GM12878 (cell line): ENCODE data around the gene ZBTB5. TPM values are rescaled to one million over a fixed set of nuclear protein-coding genes. Genes with fewer than 3 reads are reported as not detected.

Experiments
- ATAC-seq: fragments of 200-7000 bp; cut with Tn5 transposase; 3 replicates; pipeline ENCODE4 v1.9.1; 2020; ENCODE audit warnings: mild to moderate bottlenecking, moderate library complexity
- BruUV-seq: library from RNA; stranded (reverse); fragments of 400-500 nt; replicated peaks from 2 replicates; lab custom pipeline; 2021; lab: Mats Ljungman, UMichigan
- CTCF ChIA-PET: fragments of 300-600 bp; sonication (Branson Sonifier 250); formaldehyde crosslinking; extraction: SDS; loops from one replicate; lab custom pipeline; 2021; ENCODE audit warnings: inconsistent platforms; lab: Yijun Ruan, JAX
- POLR2A ChIA-PET: fragments of 350-600 bp; formaldehyde crosslinking; extraction: SDS; loops from one replicate; lab custom pipeline; 2021; ENCODE audit warnings: inconsistent platforms; lab: Charles Lee
- RAD21 ChIA-PET: fragments of 300-600 bp; sonication (Branson Sonifier 250); formaldehyde crosslinking; loops from one replicate; lab custom pipeline; 2023; ENCODE audit warnings: antibody characterized with exemption; ENCODE audit not compliant: unreplicated experiment; lab: Charles Lee
- SMC1A ChIA-PET: fragments of 300-600 bp; sonication (Branson Sonifier 250); formaldehyde crosslinking; loops from one replicate; lab custom pipeline; 2023; ENCODE audit not compliant: unreplicated experiment, uncharacterized antibody; lab: Charles Lee
- DNase-seq: peaks from one replicate; pipeline ENCODE4 v3.0.0-alpha.2; 2011; ENCODE audit warnings: low read depth, low spot score
- FAIRE-seq: peaks from 3 replicates; lab custom pipeline; 2011; peaks lifted over from hg19 to GRCh38; lab: Jason Lieb, UNC
- H2AFZ ChIP-seq: 2 replicates; pipeline ENCODE4 v1.6.0; 2011; ENCODE audit warnings: low read depth, low read length, control low read depth; ENCODE audit not compliant: control insufficient read depth
- H3K27ac ChIP-seq: 2 replicates; pipeline ENCODE4 v1.5.1; 2011; ENCODE audit warnings: control low read depth; ENCODE audit not compliant: control insufficient read depth, insufficient read depth
- H3K27me3 ChIP-seq, 2 experiments: replicated peaks in 1 of 2; 2 replicates each; pipeline versions ENCODE4 v1.6.0 to v1.6.1; 2011; ENCODE audit warnings: low read length in 1 of 2; ENCODE audit not compliant: control insufficient read depth in 2 of 2, insufficient read depth in 2 of 2
- H3K36me3 ChIP-seq, 2 experiments: 2 replicates each; pipeline ENCODE4 v1.5.1; 2011; ENCODE audit warnings: low read length in 1 of 2; ENCODE audit not compliant: control insufficient read depth in 2 of 2, insufficient read depth in 2 of 2
- H3K4me1 ChIP-seq: 2 replicates; pipeline ENCODE4 v1.6.1; 2011; ENCODE audit warnings: mild to moderate bottlenecking, low read length, moderate library complexity, mixed read lengths; ENCODE audit not compliant: control insufficient read depth, insufficient read depth
- H3K4me2 ChIP-seq: 2 replicates; pipeline ENCODE4 v1.6.0; 2011; ENCODE audit warnings: control low read depth; ENCODE audit not compliant: control insufficient read depth, insufficient read depth
- H3K4me3 ChIP-seq: fragments of 200-600 bp; sonication (generic); 2 replicates; pipeline ENCODE4 v1.5.1; 2016
- H3K79me2 ChIP-seq: 2 replicates; pipeline ENCODE4 v1.6.0; 2011; ENCODE audit warnings: low read length; ENCODE audit not compliant: control insufficient read depth, insufficient read depth
- H3K9ac ChIP-seq: 2 replicates; pipeline ENCODE4 v1.8.0; 2011; ENCODE audit warnings: low read length, control low read depth, mixed read lengths; ENCODE audit not compliant: control insufficient read depth, insufficient read depth
- H3K9me3 ChIP-seq: replicated peaks from 3 replicates; pipeline ENCODE4 v1.5.1; 2011; ENCODE audit warnings: mild to moderate bottlenecking, low read length; ENCODE audit not compliant: control insufficient read depth, insufficient read depth
- H4K20me1 ChIP-seq: 2 replicates; pipeline ENCODE4 v1.6.0; 2011; ENCODE audit not compliant: control insufficient read depth, insufficient read depth
- EGR1 ChIP-seq, 2 experiments: IDR thresholded peaks; 1 replicate in 1 of 2; 2 replicates in 1 of 2; pipeline ENCODE4 v1.6.1; 2011 to 2012; ENCODE audit warnings: low read depth in 2 of 2, low read length in 2 of 2, borderline replicate concordance in 1 of 2, mild to moderate bottlenecking in 1 of 2, moderate library complexity in 1 of 2
- FOXM1 ChIP-seq: IDR thresholded peaks from 2 replicates; pipeline ENCODE4 v1.6.1; 2012; ENCODE audit warnings: low read depth, mild to moderate bottlenecking, inconsistent platforms, low read length, moderate library complexity
- HDGF ChIP-seq: fragments of 450-650 bp; IDR thresholded peaks from 2 replicates; pipeline ENCODE4 v1.6.1; 2016; ENCODE audit warnings: antibody characterized with exemption
- IKZF2 ChIP-seq, 2 experiments: fragments of 450-650 bp; IDR thresholded peaks; 2 replicates each; pipeline ENCODE4 v1.6.1; 2017; ENCODE audit warnings: mild to moderate bottlenecking in 2 of 2, moderate library complexity in 2 of 2
- NBN ChIP-seq: fragments of 450-650 bp; IDR thresholded peaks from 2 replicates; pipeline ENCODE4 v1.6.1; 2016
- NFYA ChIP-seq: IDR thresholded peaks from 2 replicates; pipeline ENCODE4 v1.6.1; 2011; ENCODE audit warnings: low read depth, mild to moderate bottlenecking, low read length, improper control_type of control experiment, borderline replicate concordance
- NFYB ChIP-seq: IDR thresholded peaks from 2 replicates; pipeline ENCODE4 v1.6.1; 2011; ENCODE audit warnings: low read depth, mild to moderate bottlenecking, low read length, improper control_type of control experiment, moderate library complexity; ENCODE audit not compliant: insufficient read depth
- PML ChIP-seq: IDR thresholded peaks from 2 replicates; pipeline ENCODE4 v1.6.1; 2012; ENCODE audit warnings: low read length, inconsistent platforms
- POLR2A ChIP-seq: IDR thresholded peaks from 2 replicates; pipeline ENCODE4 v1.6.1; 2011; ENCODE audit warnings: low read depth, mild to moderate bottlenecking, low read length
- RCOR1 ChIP-seq: conservative IDR thresholded peaks from 2 replicates; pipeline ENCODE4 v1.6.1; 2012; ENCODE audit warnings: low read depth, low read length, improper control_type of control experiment
- RELA ChIP-seq: fragments of 450-650 bp; IDR thresholded peaks from 2 replicates; pipeline ENCODE4 v1.8.0; 2014; ENCODE audit warnings: borderline replicate concordance; ENCODE audit not compliant: partially characterized antibody
- SMAD5 ChIP-seq: IDR thresholded peaks from 2 replicates; pipeline ENCODE4 v1.6.1; 2016; ENCODE audit warnings: antibody characterized with exemption, low read depth
- SREBF2 ChIP-seq: IDR thresholded peaks from 2 replicates; pipeline ENCODE4 v1.6.1; 2012; ENCODE audit warnings: mild to moderate bottlenecking, low read length
- SRF ChIP-seq, 2 experiments: IDR thresholded peaks; 2 replicates each; pipeline ENCODE4 v1.6.1; 2011; ENCODE audit warnings: low read depth in 2 of 2, low read length in 2 of 2, mild to moderate bottlenecking in 1 of 2, moderate library complexity in 1 of 2
- WGBS: methylation state at CpG from one replicate; pipeline ENCODE4 v1.1.6; 2016; ENCODE audit warnings: low lambda C conversion rate; ENCODE audit not compliant: insufficient replicate concordance, insufficient coverage; ENCODE audit errors: missing lambda C conversion rate; 5-methylcytosine and 5-hydroxymethylcytosine counted together
- in situ Hi-C: fragments of 300-500 bp; cut with MboI; formaldehyde crosslinking; loops from 9 replicates; pipeline ENCODE4 v1.14.3; 2018; ENCODE audit warnings: mixed read lengths
- intact Hi-C: fragments of 100-400 bp; cut with micrococcal nuclease; formaldehyde crosslinking; loops from one replicate; pipeline ENCODE4 v1.14.2; 2022; ENCODE audit not compliant: unreplicated experiment
- polyA plus RNA-seq, 11 experiments: library from polyadenylated mRNA; depleted of rRNA in 4 of 11; unstranded in 6 of 11; stranded (reverse) in 5 of 11; fragments of >200 nt; fragmentation: Nextera tagmentation in 4 of 11; fragmentation: Illumina TruSeq in 1 of 11; extraction: Ambion mirVana in 4 of 11; extraction: Trizol in 1 of 11; gene quantifications; 1 replicate in 1 of 11; 2 replicates in 10 of 11; pipeline versions ENCODE4 v1.2.1 to v1.2.3, GENCODE V29; 2011 to 2016; ENCODE audit warnings: inconsistent platforms in 2 of 11, missing spikeins in 2 of 11, low read depth in 1 of 11
- total RNA-seq, 4 experiments: library from RNA; depleted of rRNA in 3 of 4; stranded (reverse); fragments of >200 nt in 3 of 4; fragmentation: Illumina TruSeq in 1 of 4; extraction: Trizol in 1 of 4; gene quantifications; 2 replicates each; pipeline versions ENCODE4 v1.2.1 to v1.2.3, GENCODE V29; 2013 to 2021
- TF ChIP-seq, protein P1 (sequence below): fragments of 450-650 bp; IDR thresholded peaks from 2 replicates; pipeline ENCODE4 v1.6.1; 2017; ENCODE audit warnings: mild to moderate bottlenecking, moderate library complexity
- TF ChIP-seq, protein P2 (sequence below): fragments of 450-650 bp; IDR thresholded peaks from 2 replicates; pipeline ENCODE4 v1.6.1; 2017; ENCODE audit warnings: mild to moderate bottlenecking, moderate library complexity

Gene ZBTB5
- total and polyA plus RNA-seq, 10 of the 15 experiments (the other 5 are each of a cell fraction or from before 2014, with no cell fraction given) = 1.4 to 32.5 (median 12.1) TPM

DNA sequence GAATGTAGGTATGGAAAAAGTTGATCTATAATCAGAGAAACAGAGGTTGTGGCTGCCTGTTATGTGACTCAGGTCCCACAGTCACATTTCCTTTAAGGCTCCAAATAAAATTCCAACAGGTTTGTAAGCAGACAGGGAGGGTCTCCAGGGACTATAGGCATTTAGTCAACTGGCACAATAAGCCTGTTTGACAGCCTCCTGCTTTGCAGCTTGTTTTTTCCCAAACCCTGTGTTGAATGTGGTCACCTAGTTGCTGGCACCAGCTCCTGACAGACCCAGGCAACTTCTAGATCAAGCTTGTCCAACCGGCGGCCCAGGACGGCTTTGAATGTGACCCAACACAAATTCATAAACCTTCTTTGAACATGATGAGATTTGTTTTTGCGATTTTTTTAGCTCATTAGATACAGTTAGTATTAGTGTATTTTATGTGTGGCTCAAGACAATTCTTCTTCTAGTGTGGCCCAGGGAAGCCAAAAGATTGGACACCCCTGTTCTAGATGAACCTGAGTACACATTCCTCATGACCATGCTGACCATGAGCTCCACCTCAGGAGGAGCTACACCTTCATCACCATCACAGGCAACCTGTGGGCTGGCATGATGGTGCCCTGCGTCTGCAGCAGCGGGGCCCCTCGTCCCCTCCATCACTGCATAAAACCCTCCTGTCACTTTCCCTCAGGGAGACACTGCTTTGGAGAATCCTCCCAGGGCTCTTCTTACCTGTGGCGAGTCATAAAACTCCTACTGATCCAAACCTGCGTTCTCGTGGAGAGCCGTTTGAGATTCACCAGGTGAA lies 58.4 kb downstream of the ZBTB5 start:
- CTCF ChIA-PET = interaction anchor here (0.6 to 15.1 kb wide), 31 partner anchors 9 to 676 kb away, joined by 3 to 220 read pairs (median 4); partner anchors contain the start of genes GRHPR and ZCCHC7
- Histone ChIP-seq H3K27me3 (no peaks in the 10 kb centered on the region), H3K9me3 (no peaks in the 10 kb centered on the region), H3K4me1 (peaks cover 70% of the 10 kb centered on the region), H2AFZ (peak overlapping the region; percentile 25; the same call in 1 of the 2 replicates), H3K4me2 (peak overlapping the region; percentile 92), H3K9ac (peak overlapping the region; percentile 91), H3K36me3 (no peaks in the 10 kb centered on the region), H3K4me3 (peak overlapping the region; percentile 57), H4K20me1 (no peaks in the 10 kb centered on the region), H3K79me2 (peaks cover 41% of the 10 kb centered on the region), H3K27ac (peak overlapping the region; percentile 100)
- 97% methylated on average over 11 of the region's 11 CpGs for WGBS
- RAD21 ChIA-PET = interaction anchor here (0.6 to 7.5 kb wide), 18 partner anchors 16 to 486 kb away, joined by 3 to 126 read pairs (median 4); partner anchors contain the start of genes TOMM5 and ZBTB5
- no peak for DNase-seq
- in situ Hi-C loops = no loop called here
- no TSS peak for BruUV-seq
- no peak for ATAC-seq
- FAIRE-seq = no peak
- POLR2A ChIA-PET = interaction anchor here (0.5 to 15.5 kb wide), 8 partner anchors 10 to 286 kb away, joined by 3 to 212 read pairs (median 4); no protein-coding TSS in a partner anchor
- intact Hi-C loops = loop anchor here (5.0 to 10.0 kb wide), 2 partner anchors 220 to 532 kb away; no protein-coding TSS in a partner anchor
- SMC1A ChIA-PET = interaction anchor here (0.7 to 4.7 kb wide), 23 partner anchors 9 to 403 kb away, joined by 3 to 23 read pairs (median 5); no protein-coding TSS in a partner anchor
- TF ChIP-seq, protein P1, sequence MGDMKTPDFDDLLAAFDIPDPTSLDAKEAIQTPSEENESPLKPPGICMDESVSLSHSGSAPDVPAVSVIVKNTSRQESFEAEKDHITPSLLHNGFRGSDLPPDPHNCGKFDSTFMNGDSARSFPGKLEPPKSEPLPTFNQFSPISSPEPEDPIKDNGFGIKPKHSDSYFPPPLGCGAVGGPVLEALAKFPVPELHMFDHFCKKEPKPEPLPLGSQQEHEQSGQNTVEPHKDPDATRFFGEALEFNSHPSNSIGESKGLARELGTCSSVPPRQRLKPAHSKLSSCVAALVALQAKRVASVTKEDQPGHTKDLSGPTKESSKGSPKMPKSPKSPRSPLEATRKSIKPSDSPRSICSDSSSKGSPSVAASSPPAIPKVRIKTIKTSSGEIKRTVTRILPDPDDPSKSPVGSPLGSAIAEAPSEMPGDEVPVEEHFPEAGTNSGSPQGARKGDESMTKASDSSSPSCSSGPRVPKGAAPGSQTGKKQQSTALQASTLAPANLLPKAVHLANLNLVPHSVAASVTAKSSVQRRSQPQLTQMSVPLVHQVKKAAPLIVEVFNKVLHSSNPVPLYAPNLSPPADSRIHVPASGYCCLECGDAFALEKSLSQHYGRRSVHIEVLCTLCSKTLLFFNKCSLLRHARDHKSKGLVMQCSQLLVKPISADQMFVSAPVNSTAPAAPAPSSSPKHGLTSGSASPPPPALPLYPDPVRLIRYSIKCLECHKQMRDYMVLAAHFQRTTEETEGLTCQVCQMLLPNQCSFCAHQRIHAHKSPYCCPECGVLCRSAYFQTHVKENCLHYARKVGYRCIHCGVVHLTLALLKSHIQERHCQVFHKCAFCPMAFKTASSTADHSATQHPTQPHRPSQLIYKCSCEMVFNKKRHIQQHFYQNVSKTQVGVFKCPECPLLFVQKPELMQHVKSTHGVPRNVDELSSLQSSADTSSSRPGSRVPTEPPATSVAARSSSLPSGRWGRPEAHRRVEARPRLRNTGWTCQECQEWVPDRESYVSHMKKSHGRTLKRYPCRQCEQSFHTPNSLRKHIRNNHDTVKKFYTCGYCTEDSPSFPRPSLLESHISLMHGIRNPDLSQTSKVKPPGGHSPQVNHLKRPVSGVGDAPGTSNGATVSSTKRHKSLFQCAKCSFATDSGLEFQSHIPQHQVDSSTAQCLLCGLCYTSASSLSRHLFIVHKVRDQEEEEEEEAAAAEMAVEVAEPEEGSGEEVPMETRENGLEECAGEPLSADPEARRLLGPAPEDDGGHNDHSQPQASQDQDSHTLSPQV = no peak
- TF ChIP-seq RELA (no peak), PML (no peak), POLR2A (peak; percentile 68), SMAD5 (0 out of 2 replicates have a peak, but pooled peaks have one; percentile 12), NBN (no peak), NFYB (0 out of 2 replicates have a peak, but pooled peaks have one; percentile 0), NFYA (no peak), RCOR1 (no peak), SRF (IDR thresholded peaks at IDR 0.05; ENCODE audit: low read depth in 2 of 2, low read length in 2 of 2) (no peak), HDGF (no peak), EGR1 (IDR thresholded peaks at IDR 0.05; ENCODE audit: borderline replicate concordance in 1 of 2, low read depth in 2 of 2, low read length in 2 of 2) (no peak), IKZF2 (IDR thresholded peaks at IDR 0.05) (no peak), SREBF2 (no peak), FOXM1 (no peak)
- TF ChIP-seq, protein P2, sequence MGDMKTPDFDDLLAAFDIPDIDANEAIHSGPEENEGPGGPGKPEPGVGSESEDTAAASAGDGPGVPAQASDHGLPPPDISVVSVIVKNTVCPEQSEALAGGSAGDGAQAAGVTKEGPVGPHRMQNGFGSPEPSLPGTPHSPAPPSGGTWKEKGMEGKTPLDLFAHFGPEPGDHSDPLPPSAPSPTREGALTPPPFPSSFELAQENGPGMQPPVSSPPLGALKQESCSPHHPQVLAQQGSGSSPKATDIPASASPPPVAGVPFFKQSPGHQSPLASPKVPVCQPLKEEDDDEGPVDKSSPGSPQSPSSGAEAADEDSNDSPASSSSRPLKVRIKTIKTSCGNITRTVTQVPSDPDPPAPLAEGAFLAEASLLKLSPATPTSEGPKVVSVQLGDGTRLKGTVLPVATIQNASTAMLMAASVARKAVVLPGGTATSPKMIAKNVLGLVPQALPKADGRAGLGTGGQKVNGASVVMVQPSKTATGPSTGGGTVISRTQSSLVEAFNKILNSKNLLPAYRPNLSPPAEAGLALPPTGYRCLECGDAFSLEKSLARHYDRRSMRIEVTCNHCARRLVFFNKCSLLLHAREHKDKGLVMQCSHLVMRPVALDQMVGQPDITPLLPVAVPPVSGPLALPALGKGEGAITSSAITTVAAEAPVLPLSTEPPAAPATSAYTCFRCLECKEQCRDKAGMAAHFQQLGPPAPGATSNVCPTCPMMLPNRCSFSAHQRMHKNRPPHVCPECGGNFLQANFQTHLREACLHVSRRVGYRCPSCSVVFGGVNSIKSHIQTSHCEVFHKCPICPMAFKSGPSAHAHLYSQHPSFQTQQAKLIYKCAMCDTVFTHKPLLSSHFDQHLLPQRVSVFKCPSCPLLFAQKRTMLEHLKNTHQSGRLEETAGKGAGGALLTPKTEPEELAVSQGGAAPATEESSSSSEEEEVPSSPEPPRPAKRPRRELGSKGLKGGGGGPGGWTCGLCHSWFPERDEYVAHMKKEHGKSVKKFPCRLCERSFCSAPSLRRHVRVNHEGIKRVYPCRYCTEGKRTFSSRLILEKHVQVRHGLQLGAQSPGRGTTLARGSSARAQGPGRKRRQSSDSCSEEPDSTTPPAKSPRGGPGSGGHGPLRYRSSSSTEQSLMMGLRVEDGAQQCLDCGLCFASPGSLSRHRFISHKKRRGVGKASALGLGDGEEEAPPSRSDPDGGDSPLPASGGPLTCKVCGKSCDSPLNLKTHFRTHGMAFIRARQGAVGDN = no peak
